IPS-11a (cell line): ENCODE measurements around the gene RRM2.
"Not testable (repeated sequence)": the region's sequence is repeated elsewhere in the genome, so short reads cannot be mapped to it uniquely, and the experiment has no call there.

Experiments used
- H3K4me3 ChIP-seq: one replicate; pipeline ENCODE4 v1.5.1; 2013; ENCODE audit warnings: low read depth, low read length, control low read depth

Gene RRM2

DNA sequence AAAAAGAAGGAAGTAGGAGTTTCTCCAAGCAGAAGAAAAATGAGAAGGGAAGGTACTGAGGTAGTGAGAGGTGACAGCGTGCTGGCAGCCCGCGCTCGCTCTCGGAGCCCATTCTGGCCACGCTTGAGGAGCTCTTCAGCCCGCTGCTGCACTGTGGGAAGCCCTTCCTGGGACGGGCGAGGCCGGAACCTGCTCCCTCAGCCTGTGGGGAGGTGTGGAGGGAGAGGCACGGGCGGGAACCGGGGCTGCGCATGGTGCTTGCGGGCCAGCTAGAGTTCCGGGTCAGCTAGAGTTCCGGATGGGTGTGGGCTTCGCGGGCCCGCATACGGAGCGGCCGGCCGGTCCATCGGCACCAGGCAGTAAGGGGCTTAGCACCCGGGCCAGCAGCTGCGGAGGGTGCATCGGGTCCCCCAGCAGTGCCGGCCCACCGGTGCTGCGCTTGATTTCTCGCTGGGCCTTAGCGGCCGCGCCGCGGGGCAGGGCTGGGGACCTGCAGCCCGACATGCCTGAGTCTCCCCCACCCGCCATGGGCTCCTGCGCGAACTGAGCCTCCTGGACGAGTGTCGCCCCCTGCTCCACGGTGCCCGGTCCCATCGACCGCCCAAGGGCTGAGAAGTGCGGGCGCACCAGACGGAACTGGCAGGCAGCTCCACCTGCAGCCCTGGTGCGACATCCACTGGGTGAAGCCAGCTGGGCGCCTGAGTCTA is 31.2 kb upstream of the RRM2 start:
- H3K4me3 ChIP-seq, result no peak overlapping the region

DNA sequence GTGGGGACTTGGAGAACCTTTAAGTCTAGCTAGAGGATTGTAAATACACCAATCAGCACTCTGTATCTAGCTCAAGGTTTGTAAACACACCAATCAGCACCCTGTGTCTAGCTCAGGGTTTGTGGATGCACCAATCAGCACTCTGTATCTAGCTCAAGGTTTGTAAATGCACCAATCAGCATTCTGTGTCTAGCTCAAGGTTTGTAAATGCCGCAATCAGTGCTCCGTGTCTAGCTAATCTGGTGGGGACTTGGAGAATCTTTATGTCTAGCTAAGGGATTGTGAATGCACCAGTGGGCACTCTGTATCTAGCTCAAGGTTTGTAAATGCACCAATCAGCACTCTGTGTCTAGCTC is 30.7 kb upstream of the RRM2 start:
- not testable (repeated sequence) for H3K4me3 ChIP-seq

DNA sequence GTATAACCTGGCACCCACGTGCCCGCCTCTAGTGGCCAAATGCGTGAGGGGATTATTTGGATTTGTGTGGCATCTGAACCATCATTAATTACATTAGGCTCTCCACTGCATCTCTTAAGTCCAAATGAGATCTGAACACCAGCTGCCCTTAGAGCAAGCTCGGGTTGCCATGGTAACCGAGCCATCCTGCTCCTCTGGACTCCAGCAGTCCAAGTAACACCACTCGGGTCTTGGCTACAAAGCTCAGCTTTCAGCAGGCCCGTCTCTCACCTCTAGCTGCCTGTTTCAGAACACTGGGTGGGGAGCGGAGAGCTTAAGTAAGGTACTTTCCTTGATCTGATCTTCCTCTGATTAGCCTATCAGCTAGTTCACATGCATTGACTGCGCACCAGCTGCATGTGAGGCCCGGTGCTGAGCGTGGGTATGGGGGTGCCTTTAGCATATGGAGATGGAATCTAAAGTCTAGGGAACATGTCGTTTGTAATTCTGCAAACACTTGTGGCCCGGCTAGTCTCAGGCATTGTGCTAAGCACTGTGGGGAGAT is 28.2 kb upstream of the RRM2 start:
- no peak overlapping the region for H3K4me3 ChIP-seq

GRCh38 chr2:10095175-10095574 is 27.4 kb upstream of the RRM2 start:
- no peak overlapping the region for H3K4me3 ChIP-seq

DNA sequence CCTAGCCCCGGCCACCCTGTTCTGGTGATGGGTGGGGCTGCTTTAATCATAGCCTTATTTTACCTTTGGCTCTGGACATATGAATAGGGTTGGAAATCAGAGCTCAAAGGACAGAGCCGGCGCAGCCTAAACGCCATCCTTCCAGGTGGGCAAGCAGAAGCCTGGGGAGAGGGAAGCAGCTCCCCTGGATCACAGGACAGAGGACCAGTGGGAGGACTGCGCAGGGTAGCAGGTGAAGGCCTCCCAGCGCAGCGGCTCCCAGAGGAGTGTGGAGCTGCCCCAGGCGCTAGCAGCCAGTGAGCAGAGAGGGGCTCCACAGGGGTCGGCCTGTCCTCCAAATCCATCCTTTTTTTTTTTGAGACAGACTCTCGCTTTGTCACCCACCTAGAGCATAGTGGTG is 25.9 kb upstream of the RRM2 start:
- H3K4me3 ChIP-seq, result no peak overlapping the region

GRCh38 chr2:10097352-10098148 is 25.0 kb upstream of the RRM2 start:
- no peak overlapping the region for H3K4me3 ChIP-seq

DNA sequence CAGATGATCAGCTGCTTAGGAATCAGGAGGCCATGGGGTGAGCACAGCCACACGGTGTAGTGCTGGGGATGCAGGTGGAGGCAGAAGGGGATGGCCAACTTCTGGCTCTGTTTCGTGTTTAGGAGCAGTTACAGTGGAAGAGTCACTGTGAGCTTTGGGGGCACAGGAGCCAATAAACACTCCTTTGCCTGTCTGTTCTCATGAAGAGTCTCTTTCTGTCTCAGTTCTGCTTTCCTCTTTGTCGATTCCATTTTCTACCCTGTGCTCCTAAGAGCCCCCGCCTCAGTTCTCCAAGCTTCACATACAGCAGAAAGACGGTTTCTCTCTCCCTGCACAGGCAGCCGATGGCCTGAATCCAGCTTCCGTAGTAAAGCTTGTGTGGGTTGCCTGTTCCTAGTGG is 21.0 kb upstream of the RRM2 start:
- no peak overlapping the region for H3K4me3 ChIP-seq

- no peak overlapping the region for H3K4me3 ChIP-seq
Measured at GRCh38 chr2:10103179-10103578, 19.4 kb upstream of the RRM2 start.

DNA sequence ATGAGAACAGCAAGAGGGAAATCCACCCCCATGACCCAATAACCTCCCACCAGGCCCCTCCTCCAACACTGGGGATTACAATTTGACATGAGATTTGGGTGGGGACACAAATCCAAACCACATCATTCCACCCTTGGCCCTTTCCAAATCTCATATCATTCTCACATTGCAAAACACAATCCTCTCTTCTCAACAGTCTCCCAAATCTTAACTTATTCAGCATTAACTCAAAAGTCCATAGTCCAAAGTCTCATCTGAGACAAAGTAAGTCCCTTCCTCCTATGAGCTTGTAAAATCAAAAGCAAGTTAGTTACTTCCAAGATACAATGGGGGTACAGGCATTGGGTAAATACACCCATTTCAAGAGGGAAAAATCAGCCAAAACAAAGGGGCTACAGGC is 17.6 kb upstream of the RRM2 start:
- H3K4me3 ChIP-seq, result not testable (repeated sequence)

GRCh38 chr2:10109311-10109710 is 13.2 kb upstream of the RRM2 start:
- H3K4me3 ChIP-seq, result no peak overlapping the region

- H3K4me3 ChIP-seq, result no peak overlapping the region
Measured at GRCh38 chr2:10119027-10119325, 3.6 kb upstream of the RRM2 start.

GRCh38 chr2:10119601-10120157 is 2.9 kb upstream of the RRM2 start:
- H3K4me3 ChIP-seq, result no peak overlapping the region

DNA sequence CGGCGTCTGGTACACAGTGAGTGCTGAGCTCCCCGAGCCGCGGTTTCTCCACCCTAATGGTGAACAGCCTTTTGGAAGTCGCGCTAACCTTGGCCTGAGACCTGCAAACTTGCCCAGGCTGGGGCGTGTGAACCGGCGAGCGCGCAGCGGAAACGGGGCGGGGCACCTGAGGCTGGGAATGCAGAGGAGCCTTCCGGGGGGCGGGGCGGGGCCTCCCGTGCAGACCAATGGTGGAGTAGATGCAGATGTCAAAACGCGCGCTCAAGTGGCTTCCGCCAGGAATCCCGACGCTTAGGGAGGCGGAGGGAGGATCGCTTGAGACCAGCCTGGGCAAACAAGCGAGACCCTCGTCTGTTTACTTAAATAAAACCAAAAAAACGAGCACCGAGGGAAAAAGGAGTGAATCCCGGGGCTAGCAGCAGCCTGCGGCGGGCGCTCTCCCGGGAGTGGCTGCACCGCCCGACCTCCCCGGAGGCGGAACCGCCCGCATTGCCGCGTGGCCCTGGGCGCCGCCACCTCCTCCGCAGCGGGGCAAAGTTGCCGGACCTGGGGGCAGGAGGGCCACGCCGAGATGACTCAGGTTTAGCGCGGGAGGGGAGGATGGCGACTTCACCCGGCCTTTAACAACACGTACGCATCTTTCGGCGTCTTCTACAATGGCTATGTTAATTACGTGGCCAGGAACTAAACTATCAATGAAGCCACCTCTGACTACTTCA is 2.2 kb upstream of the RRM2 start:
- peak overlapping the region; percentile 82 for H3K4me3 ChIP-seq

DNA sequence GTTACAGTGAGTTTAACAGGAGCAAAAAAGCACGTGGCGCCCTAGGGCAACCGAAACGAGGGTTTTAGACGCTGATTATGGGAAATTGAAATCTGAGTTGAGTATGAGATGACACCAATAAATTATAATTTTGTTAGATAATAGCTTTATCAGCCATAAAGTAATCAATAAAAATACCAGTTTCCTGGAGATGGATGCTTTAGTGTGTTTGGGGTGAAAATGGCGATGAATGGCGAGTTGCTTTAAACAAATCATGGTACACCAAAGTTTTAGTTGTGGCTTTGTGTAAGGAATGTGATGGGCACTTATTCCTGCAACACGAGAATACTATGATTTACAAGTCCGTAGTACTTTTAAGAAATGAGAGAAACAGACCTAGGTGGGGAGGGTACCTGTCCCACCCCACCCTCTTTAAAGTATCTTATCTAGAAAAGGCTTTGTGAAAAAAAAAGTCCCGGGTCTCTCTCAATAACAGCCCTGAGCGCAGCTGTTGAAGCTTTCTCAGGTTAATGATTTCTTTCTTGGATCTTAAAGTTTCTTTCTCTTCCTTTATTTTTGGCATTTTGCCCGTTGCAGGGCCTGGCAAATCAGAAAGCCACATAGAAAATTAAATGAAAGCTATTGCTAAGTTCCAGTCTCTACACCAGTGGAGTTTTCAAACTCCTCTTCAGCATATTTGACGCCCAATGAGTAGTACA is 1.5 kb upstream of the RRM2 start:
- H3K4me3 ChIP-seq, result peak overlapping the region; percentile 82

DNA sequence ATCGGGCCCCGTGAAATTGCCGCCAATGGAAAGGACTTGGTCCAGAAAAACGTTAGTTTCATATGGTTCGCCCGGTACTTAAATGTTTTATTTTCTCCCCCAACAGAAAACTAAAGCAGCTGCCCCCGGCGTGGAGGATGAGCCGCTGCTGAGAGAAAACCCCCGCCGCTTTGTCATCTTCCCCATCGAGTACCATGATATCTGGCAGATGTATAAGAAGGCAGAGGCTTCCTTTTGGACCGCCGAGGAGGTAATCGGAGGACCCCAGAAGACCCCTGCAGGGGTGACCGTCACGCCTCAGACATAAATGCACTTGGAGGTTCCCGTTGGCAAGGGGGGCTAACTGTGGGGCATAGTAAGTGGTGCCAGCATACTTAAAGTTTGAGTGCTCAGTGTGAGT is 742 bp downstream of the RRM2 start:
- H3K4me3 ChIP-seq, result peak overlapping the region; percentile 82

- H3K4me3 ChIP-seq, result no peak overlapping the region
Measured at GRCh38 chr2:10124538-10125045, 2.1 kb downstream of the RRM2 start.

GRCh38 chr2:10125842-10126631 is 3.5 kb downstream of the RRM2 start:
- no peak overlapping the region for H3K4me3 ChIP-seq

DNA sequence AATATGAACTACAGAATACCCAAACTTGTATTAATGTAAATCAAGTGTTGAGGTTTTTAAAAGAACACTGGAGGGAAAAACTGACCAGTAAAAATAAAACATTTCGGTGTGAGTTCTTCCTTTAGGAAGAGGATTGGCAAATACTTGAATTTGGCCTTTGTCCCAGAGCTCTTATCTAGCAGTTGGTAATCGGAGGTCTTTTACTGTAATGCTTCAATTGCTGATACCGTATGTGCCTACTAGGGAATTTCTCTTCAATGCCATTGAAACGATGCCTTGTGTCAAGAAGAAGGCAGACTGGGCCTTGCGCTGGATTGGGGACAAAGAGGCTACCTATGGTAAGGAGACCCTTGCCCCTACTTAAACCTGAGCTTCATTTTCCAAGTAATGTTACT is 4.1 kb downstream of the RRM2 start:
- H3K4me3 ChIP-seq, result no peak overlapping the region

DNA sequence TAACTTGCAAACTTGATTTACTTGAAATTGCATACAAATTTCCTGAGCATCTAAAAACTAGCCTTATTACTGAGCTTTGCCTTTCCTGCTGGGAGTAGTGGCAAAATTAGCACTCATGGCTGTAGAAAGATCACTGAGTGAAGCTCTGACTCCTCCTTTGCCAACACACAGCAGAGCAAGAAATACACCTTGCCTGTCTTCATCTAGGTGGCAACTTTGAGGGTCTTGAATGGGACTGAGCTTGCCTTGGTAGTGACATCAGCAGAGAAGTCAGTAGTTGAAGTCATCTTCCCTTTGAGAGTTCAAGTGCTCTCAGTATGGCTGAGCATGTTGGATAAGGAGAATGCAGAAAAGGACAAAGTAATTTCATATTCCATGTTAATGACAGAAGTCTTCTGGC is 5.9 kb downstream of the RRM2 start:
- H3K4me3 ChIP-seq, result no peak overlapping the region

- no peak overlapping the region for H3K4me3 ChIP-seq
Measured at GRCh38 chr2:10129490-10129889, 7.0 kb downstream of the RRM2 start.
